Neural cell (in vitro differentiated cells): ENCODE measurements around the gene UGT1A3. TPM values are rescaled to one million over a fixed set of nuclear protein-coding genes. Genes with fewer than 3 reads are reported as not detected.

Experiments used
- H2AFZ ChIP-seq: fragments of 200-600, 300-800 bp; sonication (generic), shearing (Covaris generic); 2 replicates; pipeline ENCODE4 v1.6.0; 2014; ENCODE audit warnings: low read depth, mild to moderate bottlenecking, antibody characterized with exemption, low read length, moderate library complexity
- H3F3A ChIP-seq: fragments of 200-600 bp; shearing (Covaris generic); 2 replicates; pipeline ENCODE4 v1.6.1; 2016; ENCODE audit warnings: mild to moderate bottlenecking, moderate library complexity, mixed read lengths, antibody characterized with exemption, low read length; ENCODE audit not compliant: insufficient read depth, poor library complexity, severe bottlenecking
- H3K27ac ChIP-seq: fragments of 200-600, 300-800 bp; sonication (generic), shearing (Covaris generic); 2 replicates; pipeline ENCODE4 v1.5.1; 2014; ENCODE audit warnings: mild to moderate bottlenecking, low read length, moderate library complexity
- H3K27me3 ChIP-seq: fragments of 300-800, 200-600 bp; sonication (generic), shearing (Covaris generic); 2 replicates; pipeline ENCODE4 v1.6.0; 2014; ENCODE audit warnings: mild to moderate bottlenecking, low read depth, low read length, moderate library complexity; ENCODE audit not compliant: insufficient read depth
- H3K36me3 ChIP-seq: fragments of 300-800, 200-600 bp; sonication (generic), shearing (Covaris generic); 2 replicates; pipeline ENCODE4 v1.5.1; 2014; ENCODE audit warnings: mild to moderate bottlenecking, antibody characterized with exemption, low read length, moderate library complexity; ENCODE audit not compliant: insufficient read depth
- H3K4me2 ChIP-seq: fragments of 300-800, 200-600 bp; sonication (generic), shearing (Covaris generic); 2 replicates; pipeline ENCODE4 v1.6.0; 2014; ENCODE audit warnings: mild to moderate bottlenecking, low read length
- H3K4me3 ChIP-seq: fragments of 300-800, 200-600 bp; sonication (generic), shearing (Covaris generic); 2 replicates; pipeline ENCODE4 v1.5.1; 2014; ENCODE audit warnings: mild to moderate bottlenecking, low read length, moderate library complexity
- H3K79me2 ChIP-seq: fragments of 200-600 bp; shearing (Covaris generic); replicated peaks from 2 replicates; pipeline ENCODE4 v1.6.0; 2014; ENCODE audit warnings: mild to moderate bottlenecking, low read length, moderate library complexity; ENCODE audit not compliant: insufficient read depth
- H3K9ac ChIP-seq: fragments of 300-800, 200-600 bp; sonication (generic), shearing (Covaris generic); 2 replicates; pipeline ENCODE4 v1.6.1; 2016; ENCODE audit warnings: mild to moderate bottlenecking, low read length, mixed read lengths
- H3K9me2 ChIP-seq: fragments of 200-600 bp; shearing (Covaris generic); 2 replicates; pipeline ENCODE4 v1.6.1; 2016; ENCODE audit warnings: mild to moderate bottlenecking, low read length, mixed read lengths; ENCODE audit not compliant: insufficient read depth
- H3K9me3 ChIP-seq: fragments of 200-600, 300-800 bp; sonication (generic), shearing (Covaris generic); 2 replicates; pipeline ENCODE4 v1.6.1; 2016; ENCODE audit warnings: mild to moderate bottlenecking, mixed run types, low read length, moderate library complexity, mixed read lengths
- H4K20me1 ChIP-seq: fragments of 200-600 bp; shearing (Covaris generic); 2 replicates; pipeline ENCODE4 v1.6.1; 2016; ENCODE audit warnings: mild to moderate bottlenecking, mixed run types; ENCODE audit not compliant: insufficient read depth
- EP300 ChIP-seq: fragments of 450-650 bp; conservative IDR thresholded peaks from 2 replicates; pipeline ENCODE4 v1.6.1; 2014; ENCODE audit warnings: antibody characterized with exemption, mild to moderate bottlenecking, moderate library complexity; ENCODE audit not compliant: poor library complexity, severe bottlenecking
- EZH2 ChIP-seq: fragments of 200-600, 300-800 bp; shearing (Covaris generic), sonication (generic); IDR thresholded peaks from 2 replicates; pipeline ENCODE4 v1.6.1; 2014; ENCODE audit warnings: antibody characterized with exemption, low read length, borderline replicate concordance, mild to moderate bottlenecking; ENCODE audit not compliant: insufficient read depth, poor library complexity, severe bottlenecking
- MXI1 ChIP-seq: fragments of 450-650 bp; conservative IDR thresholded peaks from 2 replicates; pipeline ENCODE4 v1.6.1; 2014; ENCODE audit warnings: antibody characterized with exemption, mild to moderate bottlenecking; ENCODE audit not compliant: poor library complexity, severe bottlenecking
- POLR2AphosphoS5 ChIP-seq: IDR thresholded peaks from 2 replicates; pipeline ENCODE4 v1.6.1; 2012
- RAD21 ChIP-seq: fragments of 450-650 bp; conservative IDR thresholded peaks from 2 replicates; pipeline ENCODE4 v1.6.1; 2014; ENCODE audit warnings: antibody characterized with exemption, mild to moderate bottlenecking, moderate library complexity
- SMC3 ChIP-seq: fragments of 450-650 bp; conservative IDR thresholded peaks from 2 replicates; pipeline ENCODE4 v1.6.1; 2014; ENCODE audit warnings: antibody characterized with exemption, mild to moderate bottlenecking, moderate library complexity; ENCODE audit not compliant: poor library complexity
- TAF1 ChIP-seq: IDR thresholded peaks from 2 replicates; pipeline ENCODE4 v1.6.1; 2012; ENCODE audit warnings: low read depth
- polyA plus RNA-seq: library from polyadenylated mRNA; depleted of rRNA; stranded (reverse); fragments of >200 nt; gene quantifications from 2 replicates; pipeline ENCODE4 v1.2.3, GENCODE V29; 2014
- TF ChIP-seq, protein P1 (sequence below): IDR thresholded peaks from 2 replicates; pipeline ENCODE4 v1.6.1; 2012; ENCODE audit warnings: borderline replicate concordance
- TF ChIP-seq, protein P2 (sequence below): fragments of 450-650 bp; IDR thresholded peaks from 2 replicates; pipeline ENCODE4 v1.5.1; 2014; ENCODE audit warnings: antibody characterized with exemption, mild to moderate bottlenecking, moderate library complexity; ENCODE audit not compliant: poor library complexity, severe bottlenecking

Gene UGT1A3
- polyA plus RNA-seq, 1 donor from 2014 or later: not detected

DNA sequence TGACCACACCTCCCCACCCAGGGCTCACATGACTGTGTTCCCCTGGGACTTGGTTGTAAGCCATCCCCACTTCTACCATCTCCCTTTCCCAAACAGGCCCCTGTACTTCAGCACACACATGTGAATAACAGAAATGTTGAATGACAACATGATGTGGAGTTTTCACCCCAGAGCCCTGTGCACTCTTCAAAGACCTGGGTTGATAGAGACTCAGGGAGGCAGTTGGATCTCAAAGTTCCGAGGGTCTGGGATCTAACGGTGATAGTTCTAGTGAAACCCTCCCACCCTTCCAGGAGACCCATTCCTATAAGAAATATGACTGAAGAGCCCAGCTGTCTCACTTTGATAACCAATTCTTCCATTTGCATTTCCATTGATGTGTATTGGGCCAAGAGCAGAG lies 49.2 kb downstream of the UGT1A3 start, which contains the start of gene MROH2A:
MROH2A (plus strand) TSS at position 301 of the 400 bp plus-strand sequence. CDS start 1,029 bp downstream, outside the sequence.
- H3K9me2 ChIP-seq: no peaks in the 10 kb centered on the region
- no peak for TF ChIP-seq RAD21
- TF ChIP-seq SMC3: no peak
- TF ChIP-seq, protein P1, sequence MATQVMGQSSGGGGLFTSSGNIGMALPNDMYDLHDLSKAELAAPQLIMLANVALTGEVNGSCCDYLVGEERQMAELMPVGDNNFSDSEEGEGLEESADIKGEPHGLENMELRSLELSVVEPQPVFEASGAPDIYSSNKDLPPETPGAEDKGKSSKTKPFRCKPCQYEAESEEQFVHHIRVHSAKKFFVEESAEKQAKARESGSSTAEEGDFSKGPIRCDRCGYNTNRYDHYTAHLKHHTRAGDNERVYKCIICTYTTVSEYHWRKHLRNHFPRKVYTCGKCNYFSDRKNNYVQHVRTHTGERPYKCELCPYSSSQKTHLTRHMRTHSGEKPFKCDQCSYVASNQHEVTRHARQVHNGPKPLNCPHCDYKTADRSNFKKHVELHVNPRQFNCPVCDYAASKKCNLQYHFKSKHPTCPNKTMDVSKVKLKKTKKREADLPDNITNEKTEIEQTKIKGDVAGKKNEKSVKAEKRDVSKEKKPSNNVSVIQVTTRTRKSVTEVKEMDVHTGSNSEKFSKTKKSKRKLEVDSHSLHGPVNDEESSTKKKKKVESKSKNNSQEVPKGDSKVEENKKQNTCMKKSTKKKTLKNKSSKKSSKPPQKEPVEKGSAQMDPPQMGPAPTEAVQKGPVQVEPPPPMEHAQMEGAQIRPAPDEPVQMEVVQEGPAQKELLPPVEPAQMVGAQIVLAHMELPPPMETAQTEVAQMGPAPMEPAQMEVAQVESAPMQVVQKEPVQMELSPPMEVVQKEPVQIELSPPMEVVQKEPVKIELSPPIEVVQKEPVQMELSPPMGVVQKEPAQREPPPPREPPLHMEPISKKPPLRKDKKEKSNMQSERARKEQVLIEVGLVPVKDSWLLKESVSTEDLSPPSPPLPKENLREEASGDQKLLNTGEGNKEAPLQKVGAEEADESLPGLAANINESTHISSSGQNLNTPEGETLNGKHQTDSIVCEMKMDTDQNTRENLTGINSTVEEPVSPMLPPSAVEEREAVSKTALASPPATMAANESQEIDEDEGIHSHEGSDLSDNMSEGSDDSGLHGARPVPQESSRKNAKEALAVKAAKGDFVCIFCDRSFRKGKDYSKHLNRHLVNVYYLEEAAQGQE: no peak
- TF ChIP-seq POLR2AphosphoS5: no peak
- no peak for TF ChIP-seq TAF1
- TF ChIP-seq EP300: no peak
- TF ChIP-seq MXI1: no peak
- TF ChIP-seq EZH2: no peak
- TF ChIP-seq, protein P2, sequence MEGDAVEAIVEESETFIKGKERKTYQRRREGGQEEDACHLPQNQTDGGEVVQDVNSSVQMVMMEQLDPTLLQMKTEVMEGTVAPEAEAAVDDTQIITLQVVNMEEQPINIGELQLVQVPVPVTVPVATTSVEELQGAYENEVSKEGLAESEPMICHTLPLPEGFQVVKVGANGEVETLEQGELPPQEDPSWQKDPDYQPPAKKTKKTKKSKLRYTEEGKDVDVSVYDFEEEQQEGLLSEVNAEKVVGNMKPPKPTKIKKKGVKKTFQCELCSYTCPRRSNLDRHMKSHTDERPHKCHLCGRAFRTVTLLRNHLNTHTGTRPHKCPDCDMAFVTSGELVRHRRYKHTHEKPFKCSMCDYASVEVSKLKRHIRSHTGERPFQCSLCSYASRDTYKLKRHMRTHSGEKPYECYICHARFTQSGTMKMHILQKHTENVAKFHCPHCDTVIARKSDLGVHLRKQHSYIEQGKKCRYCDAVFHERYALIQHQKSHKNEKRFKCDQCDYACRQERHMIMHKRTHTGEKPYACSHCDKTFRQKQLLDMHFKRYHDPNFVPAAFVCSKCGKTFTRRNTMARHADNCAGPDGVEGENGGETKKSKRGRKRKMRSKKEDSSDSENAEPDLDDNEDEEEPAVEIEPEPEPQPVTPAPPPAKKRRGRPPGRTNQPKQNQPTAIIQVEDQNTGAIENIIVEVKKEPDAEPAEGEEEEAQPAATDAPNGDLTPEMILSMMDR: no peak
- no peak within 1 kb of the TSS for H3K9ac ChIP-seq

DNA sequence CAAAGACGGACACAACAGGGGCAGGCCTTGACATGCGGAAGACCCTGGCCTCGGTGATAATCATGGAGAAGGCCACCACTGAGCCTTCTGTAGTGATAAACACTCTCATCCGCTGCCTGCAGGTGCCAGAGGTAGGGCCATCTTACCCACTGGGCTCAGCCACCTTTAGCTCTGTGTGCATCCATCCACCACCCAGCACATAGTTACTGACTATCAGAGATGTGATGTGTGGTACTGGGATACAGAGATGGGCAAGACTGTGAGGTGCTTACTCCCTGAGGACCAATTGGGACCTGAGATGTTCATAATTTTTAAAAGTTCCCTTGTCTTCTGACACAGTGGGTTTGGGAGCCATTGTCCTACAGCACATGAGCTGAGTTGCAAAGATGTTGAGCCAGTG lies 50.9 kb downstream of the UGT1A3 start:
- Histone ChIP-seq H3K79me2 (no peaks in the 10 kb centered on the region), H3K27ac (no peak overlapping the region), H4K20me1 (no peaks in the 10 kb centered on the region), H3K9me2 (no peaks in the 10 kb centered on the region), H2AFZ (no peak overlapping the region), H3K27me3 (no peaks in the 10 kb centered on the region), H3F3A (no peaks in the 10 kb centered on the region), H3K4me2 (no peak overlapping the region), H3K9ac (no peak overlapping the region), H3K36me3 (no peaks in the 10 kb centered on the region), H3K9me3 (peaks cover 3% of the 10 kb centered on the region), H3K4me3 (no peak overlapping the region)
- TF ChIP-seq RAD21: no peak
- TF ChIP-seq, protein P1: no peak
- TF ChIP-seq, protein P2: no peak

More for the DNA sequence above, 49.2 kb downstream of the UGT1A3 start, which contains the start of gene MROH2A:
- Histone ChIP-seq H3K4me2 (no peak within 1 kb of the TSS), H3K79me2 (no peaks in the 10 kb centered on the region), H3K4me3 (no peak within 1 kb of the TSS), H3K9me3 (peaks cover 3% of the 10 kb centered on the region), H3K27me3 (no peaks in the 10 kb centered on the region), H3F3A (no peaks in the 10 kb centered on the region), H2AFZ (no peak within 1 kb of the TSS), H4K20me1 (no peaks in the 10 kb centered on the region), H3K27ac (no peak within 1 kb of the TSS), H3K36me3 (no peaks in the 10 kb centered on the region)
